MV-4-11 (cell line): ENCODE data around the gene POLR3E.
"Not testable (repeated sequence)": the region's sequence is repeated elsewhere in the genome, so short reads cannot be mapped to it uniquely, and the experiment has no call there.

Experiments used
- DNase-seq: peaks from one replicate; lab custom pipeline; 2025; lab: John Stamatoyannopoulos, UW

Gene POLR3E

GRCh38 chr16:22368200-22368826, 71.1 kb downstream of the POLR3E start:
- DNase-seq = not testable (repeated sequence)

GRCh38 chr16:22369221-22369811, 72.1 kb downstream of the POLR3E start:
- DNase-seq = peak; percentile 71

GRCh38 chr16:22370038-22370820, 73.0 kb downstream of the POLR3E start:
- DNase-seq = no peak

- DNase-seq = no peak
Observed at GRCh38 chr16:22372882-22373661, 75.9 kb downstream of the POLR3E start.

- DNase-seq = no peak
Observed at GRCh38 chr16:22373662-22374310, 76.6 kb downstream of the POLR3E start.

GRCh38 chr16:22374311-22375116, 77.3 kb downstream of the POLR3E start, which contains the start of gene CDR2:
Gene CDR2, minus strand, starts transcription at chr16:22374619. Its CDS starts 310 bp downstream, at chr16:22374309.
- DNase-seq = peak; percentile 95

- no peak for DNase-seq
Observed at GRCh38 chr16:22375117-22375962, 78.1 kb downstream of the POLR3E start.

- DNase-seq = no peak
Observed at GRCh38 chr16:22375963-22376640, 78.9 kb downstream of the POLR3E start.

- no peak for DNase-seq
Observed at GRCh38 chr16:22379656-22380055, 82.4 kb downstream of the POLR3E start.

- DNase-seq = no peak
Observed at GRCh38 chr16:22380529-22380928, 83.3 kb downstream of the POLR3E start.

- DNase-seq = no peak
Observed at GRCh38 chr16:22381392-22381791, 84.2 kb downstream of the POLR3E start.

GRCh38 chr16:22383827-22384226, 86.6 kb downstream of the POLR3E start:
- DNase-seq = no peak
